GM21367 (cell line): ENCODE results near the gene MED15.

Experiments used
- ATAC-seq: cut with Tn5 transposase; IDR thresholded peaks from one replicate; pipeline ENCODE4 v1.9.1; 2021; ENCODE audit not compliant: unreplicated experiment

Gene MED15

DNA sequence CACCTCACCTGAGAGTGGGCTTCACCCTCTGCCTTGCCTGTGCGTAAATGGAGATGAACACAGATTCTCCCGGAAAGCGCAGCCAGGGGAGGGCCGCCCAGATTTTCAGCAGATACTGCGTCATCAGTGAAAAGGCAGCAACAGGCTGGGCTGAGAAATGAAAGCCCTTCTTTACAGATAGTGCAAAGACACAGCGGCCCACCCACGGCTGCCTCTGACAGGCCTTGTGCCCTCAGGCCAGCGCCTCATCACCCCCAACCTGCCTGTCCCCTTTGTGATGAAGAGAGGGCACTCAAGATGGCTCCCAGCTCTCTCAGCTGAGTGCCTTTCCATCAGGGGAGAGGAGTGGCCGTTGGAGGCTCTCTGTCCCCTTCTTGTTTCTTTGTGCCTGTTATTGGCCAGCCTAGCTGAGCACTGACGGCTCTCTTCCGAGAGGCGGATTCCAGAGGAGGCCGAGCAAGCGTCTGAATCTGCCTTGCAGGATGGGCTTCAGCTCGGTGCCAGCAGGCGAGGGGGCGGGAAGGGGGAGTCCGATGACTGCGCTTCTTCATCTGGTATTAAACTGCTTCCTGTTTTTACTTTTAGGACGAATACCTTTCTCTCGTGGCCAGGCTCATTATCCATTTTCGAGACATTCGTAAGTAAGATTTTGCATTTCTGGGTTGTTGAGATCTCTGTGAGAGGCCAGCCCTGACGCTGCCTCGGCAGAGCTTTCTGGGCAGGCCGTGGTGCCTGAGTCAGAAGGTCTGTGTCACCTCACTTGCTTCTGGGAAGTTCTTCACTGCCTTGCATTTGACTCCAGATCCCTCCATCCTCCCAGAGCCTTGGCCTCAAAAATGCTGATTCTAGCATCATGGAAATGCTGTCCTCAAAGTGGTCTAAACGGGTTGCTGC lies 43.7 kb downstream of the MED15 start:
- no peak for ATAC-seq

DNA sequence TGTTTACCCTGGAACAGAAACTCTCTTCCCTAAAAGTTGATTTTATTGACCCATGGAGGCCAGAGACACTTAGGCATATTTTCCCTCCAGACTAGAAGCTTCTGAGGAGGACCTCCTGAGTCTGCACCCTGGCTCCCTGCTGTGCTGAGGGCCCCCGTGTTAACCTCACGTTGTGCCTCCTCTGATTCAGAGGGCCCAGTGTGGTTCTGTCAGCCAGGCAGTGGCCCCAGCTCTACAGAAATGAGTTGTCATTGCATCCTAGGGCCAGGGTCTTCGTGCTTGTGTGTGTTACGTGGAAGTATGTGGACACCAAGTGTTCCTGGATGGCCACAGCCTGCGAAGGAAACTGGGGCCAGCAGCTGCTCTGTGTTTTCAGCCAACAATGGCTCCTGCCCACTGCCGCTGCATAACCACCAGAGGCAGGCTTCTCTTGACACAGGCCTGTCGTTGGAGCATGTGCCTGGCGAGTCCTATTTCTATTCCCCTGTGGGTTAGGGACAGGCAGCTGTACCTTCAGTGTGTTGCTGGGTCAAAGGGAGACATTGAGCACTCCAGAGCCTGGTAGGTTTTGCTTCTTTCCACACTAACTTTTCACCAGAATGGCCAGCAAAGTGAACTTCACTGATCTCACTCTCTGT lies 44.5 kb downstream of the MED15 start:
- no peak for ATAC-seq

DNA sequence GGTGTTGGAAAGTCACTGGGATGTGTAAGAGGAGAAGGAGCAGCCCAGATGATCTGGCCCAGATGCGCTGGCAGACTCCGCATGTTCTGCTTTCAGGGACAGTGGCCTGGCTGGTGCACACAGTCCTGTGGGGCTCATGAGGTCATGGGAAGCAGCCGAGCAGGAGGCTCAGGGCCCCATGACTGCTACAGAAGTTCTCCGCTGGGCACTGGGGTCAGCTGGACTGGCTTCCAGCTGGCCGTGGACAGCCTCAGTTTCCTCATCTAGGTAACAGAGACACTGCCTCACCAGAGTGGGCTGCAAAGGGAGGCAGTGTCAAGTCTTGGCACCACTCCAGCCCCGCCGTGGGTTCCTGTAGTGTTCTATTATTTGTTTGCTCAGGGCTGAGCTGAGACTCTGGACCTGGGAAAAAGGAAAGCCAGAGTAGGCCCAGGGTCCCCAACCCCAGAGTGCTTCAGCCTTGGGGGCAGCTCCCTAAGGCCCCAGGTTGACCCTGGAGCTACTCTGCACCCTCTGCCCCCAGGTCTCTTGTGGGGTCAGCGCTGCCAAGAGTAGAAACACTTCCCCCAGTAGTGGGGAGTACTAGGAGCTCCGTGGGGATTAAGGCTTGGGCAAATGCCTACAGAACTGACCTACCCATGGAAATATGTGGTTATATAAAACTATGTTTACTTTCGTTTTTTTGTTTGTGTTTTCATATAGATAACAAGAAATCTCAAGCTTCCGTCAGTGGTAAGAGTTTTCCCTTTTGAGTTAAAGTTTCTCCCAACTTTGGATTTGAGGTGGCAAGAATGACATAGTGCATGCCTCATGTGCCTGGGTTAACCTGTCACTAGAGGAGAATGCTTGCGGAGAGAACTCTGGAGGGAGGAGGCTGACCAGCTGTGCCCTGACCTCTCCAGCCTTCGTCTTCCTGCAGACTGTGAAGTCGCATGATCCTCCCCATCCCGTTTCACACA lies 45.3 kb downstream of the MED15 start:
- ATAC-seq: no peak

DNA sequence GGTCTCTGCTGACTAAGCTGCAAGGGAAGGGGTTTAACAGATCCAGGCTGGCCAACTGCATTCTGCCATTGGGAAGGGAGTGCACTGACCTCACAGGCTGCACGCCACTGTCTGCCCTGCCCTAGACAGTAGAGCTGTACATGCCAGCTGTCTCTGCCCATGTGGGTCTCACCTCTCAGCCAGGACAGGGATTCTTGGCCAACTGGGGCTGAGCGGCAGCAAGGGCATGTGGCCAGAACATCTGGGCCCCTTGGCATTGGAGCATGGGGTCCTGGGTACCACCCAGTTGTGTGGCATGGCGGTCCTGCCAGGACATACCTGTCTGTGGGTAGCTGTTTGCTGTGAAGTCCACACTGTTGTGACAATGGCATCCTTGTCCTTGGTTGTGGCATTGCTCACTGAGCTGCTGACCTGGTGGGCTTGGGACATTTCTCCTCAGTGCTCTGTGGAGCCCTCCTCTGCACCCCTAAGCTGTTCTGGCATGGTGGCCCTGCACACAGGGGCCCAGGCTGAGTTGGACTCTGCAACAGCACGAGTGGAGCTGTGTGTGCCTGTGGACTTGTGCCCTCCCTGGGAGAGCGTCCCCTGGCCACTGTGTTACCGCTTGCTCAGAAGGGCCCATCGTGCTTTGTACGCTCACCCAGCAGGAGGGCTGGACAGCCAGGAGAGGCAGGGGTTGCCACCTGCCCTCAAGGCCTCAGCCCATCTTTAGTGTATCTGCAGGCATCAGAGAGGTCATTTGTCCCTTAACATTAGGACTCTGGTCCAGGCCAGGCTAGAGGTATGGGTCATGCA lies 46.7 kb downstream of the MED15 start:
- ATAC-seq: no peak

DNA sequence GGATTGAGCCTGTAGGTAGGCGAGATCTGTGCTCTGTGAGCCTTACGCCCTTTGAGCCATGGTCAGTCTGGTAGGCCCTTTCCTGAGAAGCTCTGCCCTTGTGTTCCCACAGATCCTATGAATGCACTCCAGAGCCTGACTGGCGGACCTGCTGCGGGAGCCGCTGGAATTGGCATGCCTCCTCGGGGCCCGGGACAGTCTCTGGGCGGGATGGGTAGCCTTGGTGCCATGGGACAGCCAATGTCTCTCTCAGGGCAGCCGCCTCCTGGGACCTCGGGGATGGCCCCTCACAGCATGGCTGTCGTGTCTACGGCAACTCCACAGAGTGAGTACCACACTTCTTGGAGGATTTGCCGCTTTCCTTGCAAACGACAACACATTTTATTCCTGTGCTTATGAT lies 47.4 kb downstream of the MED15 start:
- no peak for ATAC-seq

DNA sequence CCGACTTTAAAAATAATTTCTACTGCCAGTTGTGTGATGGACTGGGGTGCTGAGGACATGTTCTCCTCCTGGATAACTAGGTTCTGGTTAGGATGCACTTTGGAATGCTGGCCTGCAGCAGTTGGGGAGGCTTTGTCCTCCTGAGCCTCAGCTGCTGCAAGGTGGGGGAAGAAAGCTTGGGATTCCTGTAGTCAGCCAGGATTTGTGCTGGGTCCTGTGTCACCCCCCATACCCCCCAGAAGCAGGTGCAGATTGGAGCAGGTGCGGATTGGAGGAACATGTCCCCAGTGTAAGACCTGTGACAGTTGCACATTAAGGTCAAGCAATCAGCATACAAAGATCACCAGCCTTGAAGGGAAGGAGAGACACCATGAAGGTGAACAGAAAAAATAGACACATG lies 51.1 kb downstream of the MED15 start:
- ATAC-seq: no peak

DNA sequence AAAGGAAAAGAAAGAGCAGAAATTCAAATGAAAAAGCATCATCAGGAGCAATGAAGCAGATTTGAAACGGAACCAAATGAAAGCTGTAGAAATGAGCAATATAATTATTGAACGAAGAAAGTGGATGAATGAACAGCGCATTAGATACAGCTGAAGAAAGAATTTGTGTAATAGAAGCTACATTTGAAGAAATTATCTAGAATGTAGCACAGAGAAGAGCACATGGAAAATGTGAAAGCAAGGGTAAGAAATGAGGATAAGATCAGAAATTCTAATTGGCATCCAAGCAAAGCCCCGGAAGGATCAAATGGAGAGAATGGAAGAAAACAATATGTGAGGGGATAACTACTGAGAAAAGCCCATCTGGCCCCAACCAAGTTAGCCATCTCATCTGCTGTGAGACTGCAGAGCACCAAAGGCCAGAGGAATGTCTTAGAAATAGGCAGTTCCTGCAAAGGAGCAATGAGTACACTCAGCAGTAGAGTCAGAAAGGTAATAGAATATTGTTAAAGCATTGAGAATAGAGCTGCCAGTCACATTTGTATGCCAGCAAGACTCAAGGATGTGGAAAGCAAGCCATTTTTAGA lies 51.9 kb downstream of the MED15 start:
- no peak for ATAC-seq

DNA sequence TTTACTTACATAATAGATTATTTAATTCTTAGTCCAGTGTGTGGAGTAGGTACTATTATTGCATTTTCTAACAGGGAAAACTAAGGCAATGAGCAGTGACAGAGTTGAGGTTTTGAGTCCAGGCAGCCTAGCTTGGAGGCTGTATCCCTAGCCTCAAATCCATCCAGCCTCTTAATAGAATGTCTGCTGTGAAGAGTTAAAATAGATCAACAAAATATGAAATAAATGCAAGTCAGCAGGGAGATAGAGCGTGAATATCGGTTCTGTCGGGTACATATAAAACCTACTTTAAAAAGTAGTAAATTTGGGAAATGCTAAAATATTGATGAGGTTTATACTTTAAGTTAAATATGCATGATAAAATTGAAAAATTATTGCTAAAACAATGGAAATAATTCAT lies 53.3 kb downstream of the MED15 start:
- ATAC-seq: no peak

DNA sequence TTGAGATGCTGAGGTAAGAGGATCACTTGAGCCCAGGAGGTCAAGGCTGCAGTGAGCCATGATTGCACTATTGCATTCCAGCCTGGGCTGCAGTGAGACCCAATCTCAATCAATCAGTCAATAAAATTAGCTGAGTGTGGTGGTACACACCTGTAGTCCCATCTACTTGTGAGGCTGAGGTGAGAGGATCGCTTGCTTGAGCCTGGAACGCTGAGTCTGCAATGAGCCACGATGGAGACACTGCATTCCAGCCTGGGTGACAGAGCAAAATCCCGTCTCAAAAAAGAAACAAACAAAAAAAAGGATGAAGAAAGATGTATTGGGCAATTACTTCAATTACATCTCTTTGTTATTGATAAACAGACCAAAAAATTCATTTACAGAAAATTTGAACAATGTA lies 54.5 kb downstream of the MED15 start:
- ATAC-seq: no peak

DNA sequence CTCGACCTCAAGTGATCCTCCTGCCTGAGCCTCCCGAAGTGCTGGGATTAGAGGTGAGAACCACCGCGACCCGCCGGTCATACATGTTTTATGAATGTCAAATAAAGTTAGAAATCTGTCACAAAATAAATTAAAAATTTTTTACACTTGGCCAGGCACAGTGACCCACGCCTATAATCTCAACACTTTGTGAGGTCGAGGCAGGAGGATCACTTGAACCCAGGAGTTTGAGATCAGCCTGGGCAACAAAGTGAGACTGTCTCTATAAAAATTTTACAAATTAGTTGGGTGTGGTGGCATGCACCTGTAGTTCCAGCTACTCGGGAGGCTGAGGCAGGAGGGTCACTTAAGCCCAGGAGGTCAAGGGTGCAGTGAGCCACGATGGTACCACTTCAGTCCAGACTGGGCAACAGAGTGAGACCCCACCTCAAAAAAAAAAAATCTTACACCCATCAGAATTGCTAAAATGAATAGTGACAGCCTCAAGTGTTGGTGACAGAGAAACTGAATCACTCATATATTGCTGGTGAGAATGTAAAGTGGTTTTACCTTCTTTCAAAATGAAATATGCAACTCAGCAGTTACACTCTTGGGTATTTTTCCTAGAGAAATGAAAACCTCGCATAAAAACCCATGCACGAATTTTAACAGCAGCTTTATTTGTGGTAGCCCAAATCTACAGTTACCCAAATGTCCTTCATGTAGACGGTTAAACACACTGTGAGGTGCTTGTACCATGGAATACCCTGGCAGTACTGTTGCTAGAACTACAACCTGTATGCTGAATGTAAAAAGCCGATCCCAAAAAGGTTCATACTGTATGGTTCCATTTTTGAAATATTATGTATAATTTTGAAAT lies 55.4 kb downstream of the MED15 start:
- no peak for ATAC-seq

DNA sequence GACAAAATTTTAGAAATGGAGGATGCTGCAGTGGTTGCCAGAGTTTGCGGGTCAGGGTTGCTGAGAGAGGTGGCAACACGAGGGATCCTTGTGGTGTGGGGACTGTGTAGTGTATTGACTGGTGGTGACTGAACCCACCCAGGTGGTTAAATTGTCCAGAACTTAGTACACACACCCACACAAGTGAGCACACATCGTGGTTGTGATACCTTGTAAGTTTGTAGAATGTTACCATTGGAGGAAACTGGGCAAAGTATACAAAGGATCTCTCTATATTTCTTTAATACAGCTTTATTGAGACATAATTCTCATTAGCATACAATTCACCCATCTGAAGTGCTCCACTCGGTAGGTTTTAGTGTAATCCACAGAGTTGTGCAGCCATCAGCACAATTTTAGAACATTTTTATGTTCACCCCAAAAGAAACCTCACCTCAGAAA lies 56.1 kb downstream of the MED15 start:
- no peak for ATAC-seq

DNA sequence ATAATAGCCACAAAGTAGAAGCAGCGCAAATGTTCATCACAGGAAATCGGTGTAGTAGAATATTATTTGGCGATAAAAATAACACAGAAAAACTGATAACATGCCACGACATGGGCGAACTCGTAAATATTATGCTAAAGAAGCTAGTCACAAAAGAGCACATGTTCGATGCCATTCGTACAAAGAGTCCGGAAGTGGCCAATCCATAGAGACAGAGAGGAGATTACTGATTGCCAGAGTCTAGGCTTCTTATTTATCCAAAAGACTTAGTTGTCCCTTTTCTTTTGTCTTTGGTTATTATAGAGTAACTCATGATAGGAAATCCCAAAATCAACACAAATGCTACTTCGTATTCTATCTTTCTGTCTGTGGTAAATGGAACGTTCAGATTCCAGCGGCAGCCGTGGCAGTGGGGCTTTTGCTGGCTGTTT lies 56.5 kb downstream of the MED15 start:
- no peak for ATAC-seq

DNA sequence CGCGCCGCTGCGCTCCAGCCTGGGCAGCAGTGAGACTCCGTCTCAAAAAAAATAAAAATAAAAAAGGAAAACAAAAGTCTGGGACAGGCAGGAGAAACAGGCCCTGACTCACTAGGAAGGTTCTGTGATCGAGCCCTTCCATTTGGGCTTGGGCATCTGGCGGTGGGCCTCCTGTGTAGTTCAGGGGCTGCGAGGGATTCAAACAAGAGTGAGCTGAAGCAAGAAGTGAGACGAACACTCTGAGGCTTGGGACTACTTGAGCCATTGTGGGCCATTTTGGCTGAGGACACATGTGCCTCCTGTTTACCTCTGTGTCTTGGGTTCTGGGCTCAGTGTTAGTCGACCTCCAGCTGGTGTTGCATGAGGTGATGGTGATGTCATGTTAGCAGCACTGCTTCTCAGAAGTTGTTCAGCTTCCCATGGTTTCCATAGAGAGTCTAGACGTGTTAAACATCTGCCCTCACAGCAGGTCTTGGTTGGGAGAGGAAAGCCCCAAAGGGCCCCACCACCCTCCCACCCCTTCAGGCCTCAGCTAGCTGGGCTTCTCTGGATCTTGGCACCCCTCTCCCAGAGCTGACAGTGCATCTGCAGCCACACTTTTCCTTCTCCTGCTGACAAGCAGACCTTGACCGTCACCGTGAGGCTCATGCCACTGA lies 57.8 kb downstream of the MED15 start:
- ATAC-seq: no peak

DNA sequence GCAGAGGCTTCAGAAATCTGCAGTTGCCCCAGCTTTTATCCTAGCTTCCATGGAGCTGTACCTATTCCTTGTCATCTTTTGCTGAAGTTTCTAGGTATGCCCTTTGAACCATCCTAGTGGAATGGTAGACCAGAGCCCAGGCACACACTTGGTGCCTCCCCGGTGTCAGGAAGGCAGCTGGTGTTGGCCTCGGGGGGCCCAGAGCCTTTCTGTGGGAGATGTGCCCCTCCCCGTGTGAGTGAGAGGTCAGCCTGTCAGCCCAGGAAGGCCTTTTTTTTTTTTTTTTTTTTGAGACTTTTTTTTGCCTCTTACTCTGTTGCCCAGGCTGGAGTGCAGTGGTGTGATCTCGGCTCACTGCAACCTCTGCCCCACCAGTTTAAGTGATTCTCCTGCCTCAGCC lies 58.4 kb downstream of the MED15 start:
- ATAC-seq: no peak

DNA sequence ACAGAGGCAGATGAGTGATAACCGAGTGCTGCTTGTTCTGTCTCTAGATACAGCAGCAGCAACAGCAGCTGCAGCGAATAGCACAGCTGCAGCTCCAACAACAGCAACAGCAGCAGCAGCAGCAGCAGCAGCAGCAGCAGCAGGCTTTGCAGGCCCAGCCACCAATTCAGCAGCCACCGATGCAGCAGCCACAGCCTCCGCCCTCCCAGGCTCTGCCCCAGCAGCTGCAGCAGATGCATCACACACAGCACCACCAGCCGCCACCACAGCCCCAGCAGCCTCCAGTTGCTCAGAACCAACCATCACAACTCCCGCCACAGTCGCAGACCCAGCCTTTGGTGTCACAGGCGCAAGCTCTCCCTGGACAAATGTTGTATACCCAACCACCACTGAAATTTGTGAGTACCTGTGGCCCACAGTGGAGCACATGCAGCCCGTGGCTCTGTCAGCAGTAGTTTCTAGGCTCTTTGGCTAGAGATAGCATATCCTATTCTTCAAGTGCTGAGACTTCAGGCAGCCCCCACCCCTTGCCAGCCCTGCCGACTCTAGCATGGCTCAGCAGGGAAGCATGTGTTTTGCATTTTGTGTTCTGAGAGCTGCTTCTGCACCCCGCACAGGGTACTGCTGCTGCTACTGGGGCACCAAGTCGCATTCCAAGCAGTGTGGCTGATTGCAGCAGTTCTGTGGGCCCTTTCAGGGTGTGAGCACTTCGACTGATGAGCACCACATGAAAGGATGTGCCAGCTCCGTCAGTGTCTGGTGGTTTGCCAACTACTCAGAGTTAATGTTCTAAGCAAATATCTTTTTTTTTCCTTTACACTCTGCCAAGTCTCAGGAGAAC lies 59.2 kb downstream of the MED15 start:
- no peak for ATAC-seq

DNA sequence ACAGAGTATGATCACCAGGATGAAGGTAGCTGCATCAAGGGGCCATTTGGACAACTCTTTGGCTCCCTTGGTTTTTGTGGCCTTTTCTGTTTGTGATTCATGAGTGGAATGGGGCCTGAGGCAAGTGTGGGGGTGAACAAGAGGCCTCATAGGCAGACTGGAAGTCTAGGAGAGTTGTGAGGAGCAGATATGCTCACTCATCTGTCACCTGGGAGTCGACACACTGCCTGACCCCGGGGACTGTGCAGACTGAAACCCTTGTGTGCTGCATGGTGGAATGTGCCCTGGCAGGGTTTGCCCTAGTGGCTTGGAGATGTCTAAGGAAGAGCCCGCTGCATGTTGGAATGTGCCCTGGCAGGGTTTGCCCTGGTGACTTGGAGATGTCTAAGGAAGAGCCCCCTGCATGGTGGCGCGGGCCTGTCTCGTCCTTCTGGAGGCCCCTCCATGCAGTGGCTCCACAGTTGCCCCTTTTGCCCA lies 60.0 kb downstream of the MED15 start:
- no peak for ATAC-seq

DNA sequence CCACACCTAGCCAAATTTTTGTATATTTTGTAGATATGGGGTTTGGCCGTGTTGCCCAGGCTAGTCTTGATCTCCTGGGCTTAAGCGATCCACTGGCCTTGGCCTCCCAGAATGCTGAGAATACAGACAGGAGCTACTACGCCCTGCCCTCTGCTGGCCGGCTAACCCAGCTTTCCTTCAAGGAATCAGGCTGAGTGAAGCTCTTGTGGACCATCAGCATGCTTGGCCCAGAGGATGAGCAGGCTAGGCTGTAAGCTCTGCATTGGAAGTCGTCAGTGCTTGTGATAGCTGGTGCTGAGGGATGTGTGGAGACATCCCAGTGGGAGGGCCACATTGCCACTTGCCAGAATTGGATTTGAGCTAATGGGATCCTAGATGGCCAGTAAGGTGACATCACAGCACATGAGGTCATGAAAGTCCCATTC lies 60.6 kb downstream of the MED15 start:
- ATAC-seq: no peak
